Left kidney (tissue), 2 donors: ENCODE results near the gene DGAT2. TPM values are rescaled to one million over a fixed set of nuclear protein-coding genes. Genes with fewer than 3 reads are reported as not detected.

Source experiments
- DNase-seq: peaks from one replicate; pipeline ENCODE4 v3.0.0-alpha.2; 2013
- polyA plus RNA-seq: library from polyadenylated mRNA; unstranded; fragments of 120-200 nt; gene quantifications from one replicate; pipeline ENCODE4 v1.2.1, GENCODE V29; 2013; ENCODE audit not compliant: insufficient read length

DGAT2 gene
- polyA plus RNA-seq, 1 donor = 4.6 TPM

- no peak for DNase-seq
These were observed 55.4 kb downstream of the DGAT2 start for GRCh38 chr11:75823946-75824345.

GRCh38 chr11:75826461-75827230, 58.1 kb downstream of the DGAT2 start:
- peak; percentile 47 for DNase-seq

GRCh38 chr11:75827562-75827961, 59.0 kb downstream of the DGAT2 start:
- no peak for DNase-seq

GRCh38 chr11:75831915-75832502, 63.4 kb downstream of the DGAT2 start:
- no peak for DNase-seq

GRCh38 chr11:75834728-75835127, 66.2 kb downstream of the DGAT2 start:
- DNase-seq = no peak

- DNase-seq = no peak
These were observed 67.8 kb downstream of the DGAT2 start for GRCh38 chr11:75836417-75836816.

- DNase-seq = no peak
These were observed 71.3 kb downstream of the DGAT2 start for GRCh38 chr11:75839851-75840250.

- DNase-seq = no peak
These were observed 71.9 kb downstream of the DGAT2 start for GRCh38 chr11:75840522-75840921.

GRCh38 chr11:75841739-75842138, 73.2 kb downstream of the DGAT2 start:
- DNase-seq = no peak

GRCh38 chr11:75845324-75845723, 76.7 kb downstream of the DGAT2 start:
- DNase-seq = no peak

- no peak for DNase-seq
These were observed 81.3 kb downstream of the DGAT2 start for GRCh38 chr11:75849894-75850293.

- no peak for DNase-seq
These were observed 82.2 kb downstream of the DGAT2 start for GRCh38 chr11:75850787-75851186.

Other genes with a start within 250 kb of the DGAT2 start
- 11.7 TPM for gene GDPD5, start 242.8 kb upstream of the DGAT2 start, polyA plus RNA-seq
- 261 TPM for gene SERPINH1, start 206.5 kb upstream of the DGAT2 start, polyA plus RNA-seq
- gene MAP6, start 99.7 kb upstream of the DGAT2 start, polyA plus RNA-seq = 8.6 TPM
- gene MOGAT2, start 50.9 kb upstream of the DGAT2 start, polyA plus RNA-seq = 1.1 TPM
- gene UVRAG, start 46.4 kb downstream of the DGAT2 start, polyA plus RNA-seq = 19.5 TPM